SK-N-SH (cell line): ENCODE data around the gene IGF1R. TPM values are rescaled to one million over a fixed set of nuclear protein-coding genes. Genes with fewer than 3 reads are reported as not detected.

Experiments
- CTCF ChIA-PET: fragments of 300-600, 350-600 bp; formaldehyde crosslinking; extraction: SDS; loops from one replicate; lab custom pipeline; 2021; lab: Yijun Ruan, JAX
- POLR2A ChIA-PET: fragments of 350-600 bp; sonication (Branson Sonifier 250); formaldehyde crosslinking; extraction: SDS; loops from one replicate; lab custom pipeline; 2020; ENCODE audit warnings: antibody characterized with exemption, inconsistent platforms; lab: Yijun Ruan, JAX
- DNase-seq: peaks from one replicate; pipeline ENCODE4 v3.0.0; 2012
- H2AFZ ChIP-seq: fragments of 200-600 bp; sonication (generic); 2 replicates; pipeline ENCODE4 v1.8.1; 2016; ENCODE audit warnings: antibody characterized with exemption, mild to moderate bottlenecking, low read depth
- H3F3A ChIP-seq: fragments of 200-600 bp; sonication (generic); replicated peaks from 2 replicates; pipeline ENCODE3; 2016; ENCODE audit warnings: antibody characterized with exemption, mild to moderate bottlenecking; ENCODE audit not compliant: insufficient read depth
- H3K27ac ChIP-seq, 2 experiments: fragments of 200-500 bp in 1 of 2; fragments of 200-600 bp in 1 of 2; sonication (Bioruptor generic) in 1 of 2; sonication (generic), shearing (Covaris generic) in 1 of 2; 2 replicates each; pipeline versions ENCODE4 v1.5.1 to v1.6.1; 2014 to 2016; ENCODE audit warnings: low read depth in 2 of 2, inconsistent platforms in 1 of 2, low read length in 1 of 2, mild to moderate bottlenecking in 1 of 2, mixed read lengths in 1 of 2
- H3K27me3 ChIP-seq: fragments of 200-600 bp; sonication (generic), shearing (Covaris generic); 2 replicates; pipeline ENCODE4 v1.6.1; 2016; ENCODE audit warnings: mixed run types; ENCODE audit not compliant: insufficient read depth
- H3K36me3 ChIP-seq, 2 experiments: fragments of 200-500 bp in 1 of 2; fragments of 200-600 bp in 1 of 2; sonication (Bioruptor generic) in 1 of 2; sonication (generic) in 1 of 2; replicated peaks in 1 of 2; 2 replicates each; pipeline versions ENCODE3 to v1.5.1; 2014 to 2016; ENCODE audit warnings: low read length in 1 of 2, mild to moderate bottlenecking in 1 of 2; ENCODE audit not compliant: insufficient read depth in 2 of 2, control insufficient read depth in 1 of 2
- H3K4me1 ChIP-seq, 2 experiments: fragments of 200-500 bp in 1 of 2; fragments of 200-600 bp in 1 of 2; sonication (Bioruptor generic) in 1 of 2; sonication (generic), shearing (Covaris generic) in 1 of 2; 2 replicates each; pipeline versions ENCODE4 v1.5.1 to v1.6.1; 2014 to 2016; ENCODE audit warnings: low read depth in 1 of 2, low read length in 1 of 2, mixed run types in 1 of 2; ENCODE audit not compliant: insufficient read depth in 2 of 2, control insufficient read depth in 1 of 2
- H3K4me2 ChIP-seq: fragments of 200-600 bp; sonication (generic), shearing (Covaris generic); 2 replicates; pipeline ENCODE4 v1.6.1; 2017; ENCODE audit warnings: mixed run types
- H3K4me3 ChIP-seq, 2 experiments: fragments of 200-500 bp in 1 of 2; fragments of 200-600 bp in 1 of 2; sonication (Bioruptor generic) in 1 of 2; sonication (generic), shearing (Covaris generic) in 1 of 2; 2 replicates each; pipeline versions ENCODE4 v1.5.1 to v1.8.1; 2014 to 2016; ENCODE audit warnings: low read depth in 2 of 2, inconsistent platforms in 1 of 2, low read length in 1 of 2, mild to moderate bottlenecking in 1 of 2, mixed read lengths in 1 of 2, moderate library complexity in 1 of 2
- H3K79me2 ChIP-seq: fragments of 200-600 bp; sonication (generic); 2 replicates; pipeline ENCODE4 v1.8.1; 2017; ENCODE audit warnings: mild to moderate bottlenecking; ENCODE audit not compliant: insufficient read depth
- H3K9ac ChIP-seq: fragments of 200-600 bp; sonication (generic); 2 replicates; pipeline ENCODE4 v1.6.1; 2017; ENCODE audit warnings: mixed run types
- H3K9me2 ChIP-seq: fragments of 200-600 bp; sonication (generic); 2 replicates; pipeline ENCODE4 v1.6.1; 2017; ENCODE audit warnings: mixed run types
- H3K9me3 ChIP-seq: fragments of 200-600 bp; sonication (generic); 2 replicates; pipeline ENCODE4 v1.6.1; 2017; ENCODE audit warnings: mixed run types, mild to moderate bottlenecking, moderate library complexity
- H4K20me1 ChIP-seq: fragments of 200-600 bp; sonication (generic); 2 replicates; pipeline ENCODE4 v1.6.1; 2017; ENCODE audit warnings: mild to moderate bottlenecking, mixed run types; ENCODE audit not compliant: insufficient read depth
- CHD2 ChIP-seq: fragments of 150-350 bp; IDR thresholded peaks from 2 replicates; pipeline ENCODE4 v1.6.1; 2018; ENCODE audit warnings: low read length; ENCODE audit not compliant: partially characterized antibody
- ELF1 ChIP-seq: IDR thresholded peaks from 2 replicates; pipeline ENCODE4 v1.4.0; 2012
- EP300 ChIP-seq, 2 experiments: IDR thresholded peaks; 2 replicates each; pipeline versions ENCODE4 v1.4.0 to v1.6.1; 2012; ENCODE audit warnings: borderline replicate concordance in 1 of 2, low read depth in 1 of 2, low read length in 1 of 2
- FOSL2 ChIP-seq: IDR thresholded peaks from 2 replicates; pipeline ENCODE4 v1.4.0; 2012; ENCODE audit warnings: low read depth, mild to moderate bottlenecking, moderate library complexity, borderline replicate concordance
- FOXJ3 ChIP-seq: sonication (generic); formaldehyde crosslinking; IDR thresholded peaks from 2 replicates; pipeline ENCODE4 v1.5.1; 2020; ENCODE audit warnings: mild to moderate bottlenecking, missing genetic modification reagents
- GABPA ChIP-seq: IDR thresholded peaks from 2 replicates; pipeline ENCODE4 v1.4.0; 2012; ENCODE audit warnings: low read depth, mild to moderate bottlenecking
- MEF2A ChIP-seq: IDR thresholded peaks from 2 replicates; pipeline ENCODE4 v1.4.0; 2012; ENCODE audit warnings: low read depth, borderline replicate concordance
- NRF1 ChIP-seq: IDR thresholded peaks from 2 replicates; pipeline ENCODE4 v1.6.1; 2012; ENCODE audit warnings: low read depth, mild to moderate bottlenecking, low read length
- POLR2AphosphoS5 ChIP-seq: IDR thresholded peaks from 2 replicates; pipeline ENCODE4 v1.6.1; 2012; ENCODE audit warnings: low read depth, low read length
- RAD21 ChIP-seq: IDR thresholded peaks from 2 replicates; pipeline ENCODE4 v1.6.1; 2012; ENCODE audit warnings: mild to moderate bottlenecking, low read length
- RXRA ChIP-seq: IDR thresholded peaks from 2 replicates; pipeline ENCODE4 v1.4.0; 2012; ENCODE audit warnings: low read depth, mild to moderate bottlenecking, borderline replicate concordance
- TAF1 ChIP-seq: IDR thresholded peaks from 2 replicates; pipeline ENCODE4 v1.6.1; 2012; ENCODE audit warnings: low read depth, mild to moderate bottlenecking, low read length, moderate library complexity, borderline replicate concordance
- TEAD4 ChIP-seq: IDR thresholded peaks from 2 replicates; pipeline ENCODE4 v1.4.0; 2012; ENCODE audit warnings: mild to moderate bottlenecking, borderline replicate concordance; ENCODE audit not compliant: insufficient read depth
- WGBS: methylation state at CpG from one replicate; pipeline ENCODE4 v1.1.6; 2017; ENCODE audit warnings: low lambda C conversion rate; 5-methylcytosine and 5-hydroxymethylcytosine counted together
- polyA plus RNA-seq, 3 experiments: library from polyadenylated mRNA; depleted of rRNA; stranded (reverse); fragments of >200 nt; gene quantifications; 2 replicates each; pipeline ENCODE4 v1.2.3, GENCODE V29; 2012
- TF ChIP-seq, protein P1 (sequence below): IDR thresholded peaks from 2 replicates; pipeline ENCODE4; 2012
- TF ChIP-seq, protein P2 (sequence below): IDR thresholded peaks from 2 replicates; pipeline ENCODE4 v1.4.0; 2012; ENCODE audit warnings: low read depth
- TF ChIP-seq, protein P3 (sequence below): IDR thresholded peaks from 2 replicates; pipeline ENCODE4 v1.4.0; 2012; ENCODE audit warnings: low read depth, borderline replicate concordance

IGF1R gene
- polyA plus RNA-seq, 1 of the 3 experiments (the other 2 are of a cell fraction) = 9.5 TPM

DNA sequence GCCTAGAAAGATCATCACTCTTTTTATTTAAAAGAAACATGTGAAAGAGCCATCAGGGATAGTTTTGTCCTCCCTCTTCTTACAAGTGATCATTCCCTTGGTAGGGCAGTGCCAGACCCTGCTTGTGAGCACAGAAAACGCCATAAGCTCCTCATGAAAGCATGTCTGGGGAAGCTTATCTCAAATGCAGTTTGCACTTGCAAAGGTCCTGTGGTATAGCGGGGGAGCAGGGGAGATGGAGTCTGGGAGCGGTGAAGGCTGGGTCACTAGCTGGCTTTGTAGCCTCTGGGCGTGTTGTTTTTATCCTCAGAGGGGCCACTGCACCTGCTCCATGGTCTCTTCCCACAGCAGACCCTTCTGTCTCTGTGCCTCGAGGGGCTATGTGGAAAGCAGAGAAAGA lies 141.9 kb downstream of the IGF1R start:
- no peak overlapping the region for H3K27ac ChIP-seq
- H3K79me2 ChIP-seq = peaks cover 64% of the 10 kb centered on the region; the same call in 1 of the 2 replicates
- H3F3A ChIP-seq = no peaks in the 10 kb centered on the region
- POLR2A ChIA-PET = no interaction called here
- no peaks in the 10 kb centered on the region for H3K9me2 ChIP-seq
- H3K9ac ChIP-seq = no peak overlapping the region
- no peak overlapping the region for H3K4me3 ChIP-seq
- H3K27me3 ChIP-seq = no peaks in the 10 kb centered on the region
- DNase-seq = no peak
- peaks cover 23 to 28% of the 10 kb centered on the region in 2 experiments; a peak in 2 of 4 replicates for H3K4me1 ChIP-seq
- TF ChIP-seq RXRA (no peak), ELF1 (no peak), FOXJ3 (CRISPR knock-in tag) (no peak), TEAD4 (no peak), CHD2 (no peak), GABPA (no peak), EP300 (IDR thresholded peaks at IDR 0.05; ENCODE audit: borderline replicate concordance in 1 of 2, low read depth in 1 of 2, low read length in 1 of 2) (no peak), MEF2A (no peak), NRF1 (no peak), TAF1 (no peak), RAD21 (no peak), POLR2AphosphoS5 (no peak)
- TF ChIP-seq, protein P1, sequence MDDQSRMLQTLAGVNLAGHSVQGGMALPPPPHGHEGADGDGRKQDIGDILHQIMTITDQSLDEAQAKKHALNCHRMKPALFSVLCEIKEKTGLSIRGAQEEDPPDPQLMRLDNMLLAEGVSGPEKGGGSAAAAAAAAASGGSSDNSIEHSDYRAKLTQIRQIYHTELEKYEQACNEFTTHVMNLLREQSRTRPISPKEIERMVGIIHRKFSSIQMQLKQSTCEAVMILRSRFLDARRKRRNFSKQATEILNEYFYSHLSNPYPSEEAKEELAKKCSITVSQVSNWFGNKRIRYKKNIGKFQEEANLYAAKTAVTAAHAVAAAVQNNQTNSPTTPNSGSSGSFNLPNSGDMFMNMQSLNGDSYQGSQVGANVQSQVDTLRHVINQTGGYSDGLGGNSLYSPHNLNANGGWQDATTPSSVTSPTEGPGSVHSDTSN = no peak
- TF ChIP-seq, protein P2, sequence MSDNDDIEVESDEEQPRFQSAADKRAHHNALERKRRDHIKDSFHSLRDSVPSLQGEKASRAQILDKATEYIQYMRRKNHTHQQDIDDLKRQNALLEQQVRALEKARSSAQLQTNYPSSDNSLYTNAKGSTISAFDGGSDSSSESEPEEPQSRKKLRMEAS = no peak
- TF ChIP-seq, protein P3, sequence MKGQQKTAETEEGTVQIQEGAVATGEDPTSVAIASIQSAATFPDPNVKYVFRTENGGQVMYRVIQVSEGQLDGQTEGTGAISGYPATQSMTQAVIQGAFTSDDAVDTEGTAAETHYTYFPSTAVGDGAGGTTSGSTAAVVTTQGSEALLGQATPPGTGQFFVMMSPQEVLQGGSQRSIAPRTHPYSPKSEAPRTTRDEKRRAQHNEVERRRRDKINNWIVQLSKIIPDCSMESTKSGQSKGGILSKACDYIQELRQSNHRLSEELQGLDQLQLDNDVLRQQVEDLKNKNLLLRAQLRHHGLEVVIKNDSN = no peak
- TF ChIP-seq, all 33 proteins: peak for 0
- CTCF ChIA-PET = interaction anchor here (1.8 to 11.3 kb wide), 2 partner anchors 11 to 92 kb away, joined by 5 to 77 read pairs; no protein-coding TSS in a partner anchor
- Histone ChIP-seq H3K9me3 (no peaks in the 10 kb centered on the region), H2AFZ (no peak overlapping the region), H3K4me2 (no peak overlapping the region), H4K20me1 (peaks cover 18% of the 10 kb centered on the region; the same call in 1 of the 2 replicates), H3K36me3 (no peaks in the 10 kb centered on the region)
- 90% methylated on average over 5 of the region's 5 CpGs for WGBS

DNA sequence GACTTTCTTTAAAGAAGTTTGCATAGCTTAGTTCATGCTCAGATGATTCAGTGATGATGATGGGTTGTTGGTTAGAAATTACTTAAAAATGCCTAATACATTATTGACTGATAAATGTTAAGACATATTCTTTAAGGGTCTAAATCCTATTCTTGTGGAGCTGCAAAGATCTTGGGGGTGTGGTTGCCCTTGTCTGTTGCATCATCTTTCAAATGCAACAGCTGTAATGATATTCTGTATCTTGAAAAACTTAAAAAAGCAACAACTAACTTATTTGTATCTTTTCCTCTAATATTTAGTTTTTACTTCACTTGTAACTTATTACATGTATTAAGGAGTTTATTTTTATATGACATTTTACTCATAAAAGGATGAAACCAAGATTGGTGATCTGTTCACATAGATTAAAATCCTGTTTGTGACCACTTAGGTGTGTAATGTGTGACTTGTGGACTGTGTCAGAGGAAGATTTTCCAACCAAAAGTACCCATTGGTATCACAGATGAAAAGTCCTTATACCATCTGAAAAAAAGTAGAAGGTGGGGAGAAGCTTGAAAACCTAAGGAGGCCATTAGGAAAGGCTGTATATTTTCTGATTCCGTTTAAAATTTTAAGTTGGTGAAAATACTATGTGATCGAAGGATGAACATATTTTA lies 142.8 kb downstream of the IGF1R start:
- Histone ChIP-seq H2AFZ (no peak overlapping the region), H3K9ac (no peak overlapping the region), H4K20me1 (peaks cover 18% of the 10 kb centered on the region), H3K4me2 (no peak overlapping the region), H3K79me2 (peaks cover 55% of the 10 kb centered on the region; the same call in 1 of the 2 replicates), H3F3A (no peaks in the 10 kb centered on the region)
- POLR2A ChIA-PET = no interaction called here
- DNase-seq = no peak
- 93% methylated on average over 2 of the region's 2 CpGs for WGBS
- CTCF ChIA-PET = interaction anchor here (1.1 to 11.3 kb wide), 7 partner anchors 12 to 286 kb away, joined by 3 to 77 read pairs (median 5); no protein-coding TSS in a partner anchor
- no peak for TF ChIP-seq FOSL2
- no peak for TF ChIP-seq CHD2
- no peak for TF ChIP-seq ELF1
- no peak for TF ChIP-seq MEF2A
- TF ChIP-seq RXRA = no peak
- TF ChIP-seq, protein P3 = no peak
- TF ChIP-seq, all 33 proteins: peak for 0
- H3K36me3 ChIP-seq = no peaks in the 10 kb centered on the region
- no peaks in the 10 kb centered on the region for H3K9me2 ChIP-seq
- H3K4me1 ChIP-seq = peaks cover 20 to 22% of the 10 kb centered on the region in 2 experiments; a peak in 2 of 4 replicates
- H3K27me3 ChIP-seq = no peaks in the 10 kb centered on the region
- no peaks in the 10 kb centered on the region for H3K9me3 ChIP-seq
- H3K4me3 ChIP-seq = no peak overlapping the region
- H3K27ac ChIP-seq = no peak overlapping the region
